Mammary epithelial cell (primary cell): Measurements from ENCODE around the gene PVALEF.

Experiments used
- CTCF ChIP-seq, 2 donors: IDR thresholded peaks in 1 of 2; conservative IDR thresholded peaks in 1 of 2; 2 replicates each; pipeline ENCODE4 v1.5.1; 2011 to 2012; ENCODE audit warnings: inconsistent platforms in 2 of 2, low read length in 2 of 2, mild to moderate bottlenecking in 2 of 2, control low read depth in 1 of 2, low read depth in 1 of 2; ENCODE audit not compliant: insufficient read depth in 1 of 2; ENCODE audit errors: extremely low read depth in 1 of 2
- EZH2 ChIP-seq: IDR thresholded peaks from 2 replicates; pipeline ENCODE4 v1.6.1; 2012; ENCODE audit warnings: low read length, inconsistent platforms, borderline replicate concordance

- TF ChIP-seq CTCF (conservative IDR thresholded peaks at IDR 0.05 in 1 of 2, IDR thresholded peaks at IDR 0.05 in 1 of 2; ENCODE audit: extremely low read depth in 1 of 2, insufficient read depth in 1 of 2, low read depth in 1 of 2, low read length in 2 of 2): no peak
- TF ChIP-seq EZH2: no peak
These were observed 54.3 kb downstream of the PVALEF start for GRCh38 chr17:81219476-81220180.
